Common myeloid progenitor, CD34-positive (primary cell): ENCODE measurements around the gene FKBP6.

Experiments used
- CTCF ChIA-PET: fragments of 350-600 bp; sonication (Branson Sonifier 250); formaldehyde crosslinking; loops from one replicate; lab custom pipeline; 2021; ENCODE audit warnings: antibody characterized with exemption; lab: Charles Lee
- POLR2A ChIA-PET: fragments of 350-600 bp; sonication (Branson Sonifier 250); formaldehyde crosslinking; loops from one replicate; lab custom pipeline; 2021; ENCODE audit warnings: antibody characterized with exemption; lab: Charles Lee
- DNase-seq, 3 donors: peaks; one replicate each; pipeline versions ENCODE4 v3.0.0 to v3.0.0-alpha.2; 2013
- H3K27ac ChIP-seq, 2 experiments: 1 replicate in 1 of 2; 2 replicates in 1 of 2; pipeline ENCODE4 v1.7.0; 2013; ENCODE audit warnings: inconsistent platforms in 2 of 2, low read length in 2 of 2, mild to moderate bottlenecking in 2 of 2, low read depth in 1 of 2, moderate library complexity in 1 of 2; ENCODE audit not compliant: severe bottlenecking in 2 of 2, insufficient read depth in 1 of 2, poor library complexity in 1 of 2
- H3K27me3 ChIP-seq, 5 experiments: replicated peaks in 2 of 5; 1 replicate in 3 of 5; 2 replicates in 2 of 5; pipeline versions ENCODE4 v1.6.1 to v1.7.0; 2013; ENCODE audit warnings: low read length in 4 of 5, mild to moderate bottlenecking in 2 of 5, moderate library complexity in 2 of 5, inconsistent platforms in 1 of 5; ENCODE audit not compliant: insufficient read depth in 5 of 5, control insufficient read depth in 4 of 5
- H3K36me3 ChIP-seq, 4 experiments: 1 replicate in 2 of 4; 2 replicates in 2 of 4; pipeline versions ENCODE4 v1.6.1 to v1.7.0; 2013; ENCODE audit warnings: low read length in 3 of 4, control low read depth in 1 of 4, mild to moderate bottlenecking in 1 of 4; ENCODE audit not compliant: control insufficient read depth in 4 of 4, insufficient read depth in 4 of 4
- H3K4me1 ChIP-seq, 4 experiments: 1 replicate in 3 of 4; 2 replicates in 1 of 4; pipeline versions ENCODE4 v1.6.1 to v1.7.1; 2013; ENCODE audit warnings: low read length in 3 of 4, mild to moderate bottlenecking in 3 of 4, control low read depth in 1 of 4, inconsistent platforms in 1 of 4, moderate library complexity in 1 of 4; ENCODE audit not compliant: control insufficient read depth in 4 of 4, insufficient read depth in 4 of 4; ENCODE audit errors: control extremely low read depth in 1 of 4
- H3K4me3 ChIP-seq, 7 experiments: 1 replicate in 4 of 7; 2 replicates in 3 of 7; pipeline versions ENCODE4 v1.5.1 to v1.7.0; 2013; ENCODE audit warnings: mild to moderate bottlenecking in 7 of 7, low read length in 6 of 7, moderate library complexity in 6 of 7, inconsistent platforms in 2 of 7, low read depth in 2 of 7, control low read depth in 1 of 7; ENCODE audit not compliant: insufficient read depth in 4 of 7, control insufficient read depth in 1 of 7; ENCODE audit errors: extremely low read depth in 1 of 7
- H3K9me3 ChIP-seq, 5 experiments: 1 replicate in 4 of 5; 2 replicates in 1 of 5; pipeline versions ENCODE4 v1.6.1 to v1.7.1; 2013; ENCODE audit warnings: low read length in 4 of 5, mild to moderate bottlenecking in 2 of 5, inconsistent platforms in 1 of 5, low read depth in 1 of 5, moderate library complexity in 1 of 5; ENCODE audit not compliant: control insufficient read depth in 4 of 5, insufficient read depth in 2 of 5; ENCODE audit errors: control extremely low read depth in 1 of 5
- WGBS: methylation state at CpG from one replicate; pipeline ENCODE4 v1.1.5; 2013; ENCODE audit not compliant: insufficient coverage; 5-methylcytosine and 5-hydroxymethylcytosine counted together

Gene FKBP6

GRCh38 chr7:73353243-73353642 lies 25.3 kb downstream of the FKBP6 start:
- H3K36me3 ChIP-seq = no peaks in the 10 kb centered on the region
- H3K4me3 ChIP-seq = no peak overlapping the region
- POLR2A ChIA-PET = no interaction called here
- WGBS = 86% methylated on average over 6 of the region's 6 CpGs
- CTCF ChIA-PET = interaction anchor here (1.2 to 1.3 kb wide), 3 partner anchors 9 to 98 kb away, joined by 3 to 4 read pairs (median 3); no protein-coding TSS in a partner anchor
- H3K9me3 ChIP-seq = peaks cover 0 to 3% (median 0%) of the 10 kb centered on the region in 5 experiments
- peaks cover 0 to 6% (median 4%) of the 10 kb centered on the region in 4 experiments for H3K4me1 ChIP-seq
- no peak for DNase-seq
- no peak overlapping the region for H3K27ac ChIP-seq
- no peaks in the 10 kb centered on the region for H3K27me3 ChIP-seq

DNA sequence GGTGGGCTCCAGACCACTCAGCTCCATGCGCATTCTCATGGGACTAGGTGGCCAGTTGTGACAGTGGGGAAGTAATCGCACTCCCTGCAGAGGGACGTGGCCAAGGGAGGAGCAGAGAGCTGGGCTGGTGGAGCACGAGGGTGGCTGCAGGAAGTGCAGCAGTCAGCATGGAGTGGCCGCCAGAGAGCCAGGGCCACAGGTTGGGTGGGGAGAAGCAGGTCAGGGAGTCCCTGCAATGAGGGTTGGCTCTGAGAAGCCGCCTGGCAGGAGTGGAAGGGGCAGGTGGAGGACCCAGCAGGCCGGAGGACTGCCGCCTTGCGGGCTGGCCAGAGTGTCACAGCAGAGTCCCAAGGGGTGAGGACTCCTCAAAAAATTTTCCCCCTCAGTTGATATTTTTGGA lies 26.2 kb downstream of the FKBP6 start:
- ChIA-PET POLR2A (no interaction called here), CTCF (no interaction called here)
- no peak for DNase-seq
- WGBS = 98% methylated on average over 8 of the region's 9 CpGs
- Histone ChIP-seq H3K4me3 (no peak overlapping the region), H3K36me3 (no peaks in the 10 kb centered on the region), H3K9me3 (peaks cover 0 to 3% (median 0%) of the 10 kb centered on the region in 5 experiments), H3K4me1 (peaks cover 0 to 11% (median 6%) of the 10 kb centered on the region in 4 experiments), H3K27me3 (no peaks in the 10 kb centered on the region), H3K27ac (no peak overlapping the region)

DNA sequence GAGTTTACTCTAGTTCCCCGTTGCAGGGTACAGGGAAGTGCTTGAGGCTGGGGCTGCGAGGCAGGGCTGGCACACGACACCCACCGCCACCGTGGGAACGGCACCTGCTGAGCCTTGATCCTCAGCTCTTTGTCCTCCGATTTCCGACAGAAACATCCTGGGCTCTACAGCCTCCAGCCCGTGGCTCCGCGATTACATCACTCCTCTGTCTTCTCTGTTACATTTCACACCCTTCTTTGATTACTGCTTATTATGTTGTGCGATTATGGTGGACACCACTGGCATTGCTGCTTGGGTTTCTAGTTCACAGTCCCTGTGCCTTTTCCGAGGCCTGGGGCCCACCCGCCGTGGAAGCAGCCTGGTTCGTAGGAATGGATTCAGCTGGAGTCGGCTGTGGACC lies 26.9 kb downstream of the FKBP6 start:
- 99% methylated on average over 14 of the region's 17 CpGs for WGBS
- Histone ChIP-seq H3K27me3 (no peaks in the 10 kb centered on the region), H3K9me3 (peaks cover 0 to 3% (median 0%) of the 10 kb centered on the region in 5 experiments), H3K4me3 (no peak overlapping the region), H3K27ac (no peak overlapping the region), H3K36me3 (no peaks in the 10 kb centered on the region), H3K4me1 (peaks cover 0 to 11% (median 6%) of the 10 kb centered on the region in 4 experiments)
- ChIA-PET POLR2A (no interaction called here), CTCF (no interaction called here)
- no peak for DNase-seq

DNA sequence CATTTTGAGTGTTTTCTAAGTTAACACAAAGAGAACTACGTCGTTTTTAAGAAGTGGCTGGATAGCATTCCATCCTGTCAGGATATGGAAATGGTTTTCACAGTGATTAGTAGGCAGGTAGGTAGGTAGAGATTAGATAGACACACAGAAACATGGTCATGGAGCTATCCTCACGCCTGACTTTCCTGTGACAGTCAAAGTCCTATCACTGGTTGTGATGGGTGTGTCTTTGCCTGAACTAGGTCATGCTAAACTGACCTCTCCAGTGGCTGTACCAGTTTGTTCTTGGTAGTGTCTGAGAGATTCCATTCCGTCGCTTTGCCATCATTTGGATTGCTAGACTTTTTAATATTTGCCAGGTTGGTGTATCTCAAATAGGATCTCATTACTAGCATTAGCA lies 28.2 kb downstream of the FKBP6 start:
- H3K27me3 ChIP-seq = no peaks in the 10 kb centered on the region
- no peak overlapping the region for H3K27ac ChIP-seq
- no peak for DNase-seq
- peaks cover 0 to 3% (median 0%) of the 10 kb centered on the region in 5 experiments for H3K9me3 ChIP-seq
- H3K4me3 ChIP-seq = no peak overlapping the region
- H3K36me3 ChIP-seq = no peaks in the 10 kb centered on the region
- ChIA-PET CTCF (no interaction called here), POLR2A (no interaction called here)
- H3K4me1 ChIP-seq = peaks cover 0 to 11% (median 6%) of the 10 kb centered on the region in 4 experiments
- WGBS = 100% methylated on average over 3 of the region's 5 CpGs

GRCh38 chr7:73358590-73359275 lies 30.8 kb downstream of the FKBP6 start:
- no peaks in the 10 kb centered on the region for H3K36me3 ChIP-seq
- WGBS = 89% methylated on average over 12 of the region's 21 CpGs
- ChIA-PET CTCF (interaction anchor here (1.0 to 1.6 kb wide), 3 partner anchors 16 to 43 kb away, joined by 3 to 4 read pairs (median 3); no protein-coding TSS in a partner anchor), POLR2A (no interaction called here)
- H3K4me3 ChIP-seq = peak overlapping the region in 4 of 7 experiments; percentile 35 to 74 (median 53)
- H3K4me1 ChIP-seq = peaks cover 0 to 11% (median 6%) of the 10 kb centered on the region in 4 experiments
- no peaks in the 10 kb centered on the region for H3K27me3 ChIP-seq
- H3K9me3 ChIP-seq = peaks cover 0 to 3% (median 0%) of the 10 kb centered on the region in 5 experiments
- peak overlapping the region in 1 of 2 experiments; percentile 62 for H3K27ac ChIP-seq
- no peak for DNase-seq

- H3K36me3 ChIP-seq = no peaks in the 10 kb centered on the region
- no peaks in the 10 kb centered on the region for H3K27me3 ChIP-seq
- peaks cover 0 to 11% (median 6%) of the 10 kb centered on the region in 4 experiments for H3K4me1 ChIP-seq
- CTCF ChIA-PET = no interaction called here
- peaks cover 0 to 3% (median 0%) of the 10 kb centered on the region in 5 experiments for H3K9me3 ChIP-seq
- no peak overlapping the region for H3K27ac ChIP-seq
- DNase-seq = no peak
- POLR2A ChIA-PET = no interaction called here
- no peak overlapping the region for H3K4me3 ChIP-seq
- 97% methylated on average over 9 of the region's 11 CpGs for WGBS
Observed at GRCh38 chr7:73359306-73359705, 31.3 kb downstream of the FKBP6 start.

- 94% methylated on average over 9 of the region's 13 CpGs for WGBS
- DNase-seq = no peak
- ChIA-PET CTCF (no interaction called here), POLR2A (no interaction called here)
- Histone ChIP-seq H3K36me3 (no peaks in the 10 kb centered on the region), H3K27me3 (no peaks in the 10 kb centered on the region), H3K4me1 (peaks cover 0 to 11% (median 6%) of the 10 kb centered on the region in 4 experiments), H3K9me3 (peaks cover 0 to 3% (median 0%) of the 10 kb centered on the region in 5 experiments), H3K27ac (no peak overlapping the region), H3K4me3 (no peak overlapping the region)
Observed at GRCh38 chr7:73359746-73360375, 31.9 kb downstream of the FKBP6 start.
